GM12878 (cell line): Measurements from ENCODE around the gene NTMT2. TPM values are rescaled to one million over a fixed set of nuclear protein-coding genes. Genes with fewer than 3 reads are reported as not detected.

Experiments used
- ATAC-seq: fragments of 200-7000 bp; cut with Tn5 transposase; 3 replicates; pipeline ENCODE4 v1.9.1; 2020; ENCODE audit warnings: mild to moderate bottlenecking, moderate library complexity
- BruUV-seq: library from RNA; stranded (reverse); fragments of 400-500 nt; replicated peaks from 2 replicates; lab custom pipeline; 2021; lab: Mats Ljungman, UMichigan
- CTCF ChIA-PET: fragments of 300-600 bp; sonication (Branson Sonifier 250); formaldehyde crosslinking; extraction: SDS; loops from one replicate; lab custom pipeline; 2021; ENCODE audit warnings: inconsistent platforms; lab: Yijun Ruan, JAX
- POLR2A ChIA-PET: fragments of 350-600 bp; formaldehyde crosslinking; extraction: SDS; loops from one replicate; lab custom pipeline; 2021; ENCODE audit warnings: inconsistent platforms; lab: Charles Lee
- RAD21 ChIA-PET: fragments of 300-600 bp; sonication (Branson Sonifier 250); formaldehyde crosslinking; loops from one replicate; lab custom pipeline; 2023; ENCODE audit warnings: antibody characterized with exemption; ENCODE audit not compliant: unreplicated experiment; lab: Charles Lee
- SMC1A ChIA-PET: fragments of 300-600 bp; sonication (Branson Sonifier 250); formaldehyde crosslinking; loops from one replicate; lab custom pipeline; 2023; ENCODE audit not compliant: unreplicated experiment, uncharacterized antibody; lab: Charles Lee
- DNase-seq: peaks from one replicate; pipeline ENCODE4 v3.0.0-alpha.2; 2011; ENCODE audit warnings: low read depth, low spot score
- FAIRE-seq: peaks from 3 replicates; lab custom pipeline; 2011; peaks lifted over from hg19 to GRCh38; lab: Jason Lieb, UNC
- H2AFZ ChIP-seq: 2 replicates; pipeline ENCODE4 v1.6.0; 2011; ENCODE audit warnings: low read depth, low read length, control low read depth; ENCODE audit not compliant: control insufficient read depth
- H3K27ac ChIP-seq: 2 replicates; pipeline ENCODE4 v1.5.1; 2011; ENCODE audit warnings: control low read depth; ENCODE audit not compliant: control insufficient read depth, insufficient read depth
- H3K27me3 ChIP-seq, 2 experiments: replicated peaks in 1 of 2; 2 replicates each; pipeline versions ENCODE4 v1.6.0 to v1.6.1; 2011; ENCODE audit warnings: low read length in 1 of 2; ENCODE audit not compliant: control insufficient read depth in 2 of 2, insufficient read depth in 2 of 2
- H3K36me3 ChIP-seq, 2 experiments: 2 replicates each; pipeline ENCODE4 v1.5.1; 2011; ENCODE audit warnings: low read length in 1 of 2; ENCODE audit not compliant: control insufficient read depth in 2 of 2, insufficient read depth in 2 of 2
- H3K4me1 ChIP-seq: 2 replicates; pipeline ENCODE4 v1.6.1; 2011; ENCODE audit warnings: mild to moderate bottlenecking, low read length, moderate library complexity, mixed read lengths; ENCODE audit not compliant: control insufficient read depth, insufficient read depth
- H3K4me2 ChIP-seq: 2 replicates; pipeline ENCODE4 v1.6.0; 2011; ENCODE audit warnings: control low read depth; ENCODE audit not compliant: control insufficient read depth, insufficient read depth
- H3K4me3 ChIP-seq: fragments of 200-600 bp; sonication (generic); 2 replicates; pipeline ENCODE4 v1.5.1; 2016
- H3K79me2 ChIP-seq: 2 replicates; pipeline ENCODE4 v1.6.0; 2011; ENCODE audit warnings: low read length; ENCODE audit not compliant: control insufficient read depth, insufficient read depth
- H3K9ac ChIP-seq: 2 replicates; pipeline ENCODE4 v1.8.0; 2011; ENCODE audit warnings: low read length, control low read depth, mixed read lengths; ENCODE audit not compliant: control insufficient read depth, insufficient read depth
- H3K9me3 ChIP-seq: replicated peaks from 3 replicates; pipeline ENCODE4 v1.5.1; 2011; ENCODE audit warnings: mild to moderate bottlenecking, low read length; ENCODE audit not compliant: control insufficient read depth, insufficient read depth
- H4K20me1 ChIP-seq: 2 replicates; pipeline ENCODE4 v1.6.0; 2011; ENCODE audit not compliant: control insufficient read depth, insufficient read depth
- ASH2L ChIP-seq: fragments of 300-600, 200-600 bp; sonication (generic); IDR thresholded peaks from 2 replicates; pipeline ENCODE4 v1.6.1; 2017; ENCODE audit warnings: low read depth, mild to moderate bottlenecking, borderline replicate concordance
- BACH1 ChIP-seq: fragments of 450-650 bp; IDR thresholded peaks from 2 replicates; pipeline ENCODE4 v1.6.1; 2017; ENCODE audit warnings: mild to moderate bottlenecking, borderline replicate concordance
- BCL3 ChIP-seq: IDR thresholded peaks from 2 replicates; pipeline ENCODE4 v1.6.1; 2011; ENCODE audit warnings: borderline replicate concordance, low read depth, mild to moderate bottlenecking, moderate library complexity, low read length; ENCODE audit not compliant: insufficient read depth, poor library complexity, severe bottlenecking
- BHLHE40 ChIP-seq, 2 experiments: fragments of 450-650 bp in 1 of 2; IDR thresholded peaks; 2 replicates each; pipeline ENCODE4 v1.6.1; 2011 to 2017; ENCODE audit warnings: low read depth in 2 of 2, borderline replicate concordance in 1 of 2, improper control_type of control experiment in 1 of 2, low read length in 1 of 2, mild to moderate bottlenecking in 1 of 2
- CEBPB ChIP-seq, 2 experiments: fragments of 150-350 bp in 1 of 2; IDR thresholded peaks; 2 replicates each; pipeline ENCODE4 v1.6.1; 2012 to 2014; ENCODE audit warnings: low read depth in 2 of 2, low read length in 2 of 2, borderline replicate concordance in 1 of 2, inconsistent platforms in 1 of 2
- CREM ChIP-seq: IDR thresholded peaks from 2 replicates; pipeline ENCODE4 v1.6.1; 2014; ENCODE audit warnings: antibody characterized with exemption, low read depth
- ELK1 ChIP-seq: IDR thresholded peaks from 2 replicates; pipeline ENCODE4 v1.6.1; 2012; ENCODE audit warnings: low read depth, low read length, improper control_type of control experiment
- IKZF1 ChIP-seq: fragments of 450-650 bp; conservative IDR thresholded peaks from 2 replicates; pipeline ENCODE4 v1.6.1; 2017; ENCODE audit warnings: antibody characterized with exemption, mild to moderate bottlenecking
- PBX3 ChIP-seq: IDR thresholded peaks from 2 replicates; pipeline ENCODE4 v1.6.1; 2011; ENCODE audit warnings: mild to moderate bottlenecking, low read depth, low read length, moderate library complexity; ENCODE audit not compliant: insufficient replicate concordance
- RAD21 ChIP-seq: IDR thresholded peaks from 2 replicates; pipeline ENCODE4 v1.6.1; 2011; ENCODE audit warnings: mild to moderate bottlenecking, low read depth, low read length, moderate library complexity; ENCODE audit not compliant: insufficient read depth
- SKIL ChIP-seq: fragments of 450-650 bp; IDR thresholded peaks from 2 replicates; pipeline ENCODE4 v1.6.1; 2017; ENCODE audit warnings: mild to moderate bottlenecking, low read depth, inconsistent platforms; ENCODE audit not compliant: poor library complexity, severe bottlenecking
- SMAD1 ChIP-seq: fragments of 450-650 bp; IDR thresholded peaks from 2 replicates; pipeline ENCODE4 v1.6.1; 2018; ENCODE audit warnings: mild to moderate bottlenecking, low read depth; ENCODE audit not compliant: partially characterized antibody
- SMAD5 ChIP-seq: IDR thresholded peaks from 2 replicates; pipeline ENCODE4 v1.6.1; 2016; ENCODE audit warnings: antibody characterized with exemption, low read depth
- YBX1 ChIP-seq: fragments of 450-650 bp; IDR thresholded peaks from 2 replicates; pipeline ENCODE4 v1.6.1; 2016; ENCODE audit warnings: antibody characterized with exemption
- WGBS: methylation state at CpG from one replicate; pipeline ENCODE4 v1.1.6; 2016; ENCODE audit warnings: low lambda C conversion rate; ENCODE audit not compliant: insufficient replicate concordance, insufficient coverage; ENCODE audit errors: missing lambda C conversion rate; 5-methylcytosine and 5-hydroxymethylcytosine counted together
- in situ Hi-C: fragments of 300-500 bp; cut with MboI; formaldehyde crosslinking; loops from 9 replicates; pipeline ENCODE4 v1.14.3; 2018; ENCODE audit warnings: mixed read lengths
- intact Hi-C: fragments of 100-400 bp; cut with micrococcal nuclease; formaldehyde crosslinking; loops from one replicate; pipeline ENCODE4 v1.14.2; 2022; ENCODE audit not compliant: unreplicated experiment
- polyA plus RNA-seq, 11 experiments: library from polyadenylated mRNA; depleted of rRNA in 4 of 11; unstranded in 6 of 11; stranded (reverse) in 5 of 11; fragments of >200 nt; fragmentation: Nextera tagmentation in 4 of 11; fragmentation: Illumina TruSeq in 1 of 11; extraction: Ambion mirVana in 4 of 11; extraction: Trizol in 1 of 11; gene quantifications; 1 replicate in 1 of 11; 2 replicates in 10 of 11; pipeline versions ENCODE4 v1.2.1 to v1.2.3, GENCODE V29; 2011 to 2016; ENCODE audit warnings: inconsistent platforms in 2 of 11, missing spikeins in 2 of 11, low read depth in 1 of 11
- total RNA-seq, 4 experiments: library from RNA; depleted of rRNA in 3 of 4; stranded (reverse); fragments of >200 nt in 3 of 4; fragmentation: Illumina TruSeq in 1 of 4; extraction: Trizol in 1 of 4; gene quantifications; 2 replicates each; pipeline versions ENCODE4 v1.2.1 to v1.2.3, GENCODE V29; 2013 to 2021

Gene NTMT2
- total and polyA plus RNA-seq, 10 of the 15 experiments (the other 5 are each of a cell fraction or from before 2014, with no cell fraction given): not detected

GRCh38 chr1:170131984-170132383 is 13.8 kb upstream of the NTMT2 start:
- no peak overlapping the region for H3K9ac ChIP-seq
- SMC1A ChIA-PET: no interaction called here
- ATAC-seq: no peak
- DNase-seq: no peak
- CTCF ChIA-PET: no interaction called here
- WGBS: 27% methylated on average over 1 of the region's 1 CpG
- H3K27me3 ChIP-seq: no peaks in the 10 kb centered on the region
- FAIRE-seq: no peak
- no peak overlapping the region for H3K27ac ChIP-seq
- POLR2A ChIA-PET: no interaction called here
- peaks cover 1% of the 10 kb centered on the region; the same call in 1 of the 2 replicates for H3K4me1 ChIP-seq
- in situ Hi-C loops: no loop called here
- no peaks in the 10 kb centered on the region for H3K79me2 ChIP-seq
- no peak overlapping the region for H3K4me3 ChIP-seq
- no peak overlapping the region for H3K4me2 ChIP-seq
- H3K9me3 ChIP-seq: no peaks in the 10 kb centered on the region
- BruUV-seq: no TSS peak
- H4K20me1 ChIP-seq: no peaks in the 10 kb centered on the region
- intact Hi-C loops: no loop called here
- H2AFZ ChIP-seq: no peak overlapping the region
- H3K36me3 ChIP-seq: no peaks in the 10 kb centered on the region
- RAD21 ChIA-PET: interaction anchor here (0.6 kb wide), 1 partner anchor 32 kb away, joined by 3 read pairs; no protein-coding TSS in a partner anchor
- TF ChIP-seq ELK1 (no peak), ASH2L (no peak), PBX3 (no peak), BACH1 (no peak), SMAD5 (no peak), BCL3 (no peak), CEBPB (IDR thresholded peaks at IDR 0.05; ENCODE audit: borderline replicate concordance in 1 of 2, low read depth in 2 of 2, low read length in 2 of 2) (no peak), SMAD1 (no peak), IKZF1 (no peak), SKIL (no peak), YBX1 (no peak), RAD21 (no peak), BHLHE40 (IDR thresholded peaks at IDR 0.05; ENCODE audit: borderline replicate concordance in 1 of 2, low read depth in 2 of 2, low read length in 1 of 2) (no peak), CREM (no peak)
